CD4-positive, alpha-beta T cell treated with Interleukin-4 for 4 hours (primary cell): Measurements from ENCODE around the gene CCDC121.

Experiments used
- DNase-seq: peaks from one replicate; pipeline ENCODE4 v3.0.0-alpha.2; 2020

The CCDC121 gene

GRCh38 chr2:27581417-27582128, 47.2 kb downstream of the CCDC121 start:
- no peak for DNase-seq
